HUES48 (cell line): Measurements from ENCODE around the gene PRKCQ.

ENCODE experiments used
- H3K27ac ChIP-seq: one replicate; pipeline ENCODE4 v1.7.0; 2013; ENCODE audit warnings: low read depth, low read length, inconsistent platforms
- H3K27me3 ChIP-seq: 2 replicates; pipeline ENCODE4 v1.6.1; 2013; ENCODE audit warnings: mild to moderate bottlenecking, low read length; ENCODE audit not compliant: control insufficient read depth, insufficient read depth
- H3K36me3 ChIP-seq: 2 replicates; pipeline ENCODE4 v1.6.1; 2013; ENCODE audit warnings: low read length; ENCODE audit not compliant: control insufficient read depth, insufficient read depth
- H3K4me1 ChIP-seq: 2 replicates; pipeline ENCODE4 v1.6.1; 2013; ENCODE audit warnings: mild to moderate bottlenecking, low read length; ENCODE audit not compliant: control insufficient read depth, insufficient read depth
- H3K4me3 ChIP-seq: 2 replicates; pipeline ENCODE4 v1.5.1; 2013; ENCODE audit warnings: mild to moderate bottlenecking, low read depth, low read length
- H3K9ac ChIP-seq: 2 replicates; pipeline ENCODE4 v1.6.1; 2013; ENCODE audit warnings: mild to moderate bottlenecking, low read depth, low read length, moderate library complexity
- H3K9me3 ChIP-seq: 2 replicates; pipeline ENCODE4 v1.6.1; 2013; ENCODE audit warnings: low read length; ENCODE audit not compliant: control insufficient read depth, insufficient read depth

The PRKCQ gene

GRCh38 chr10:6553937-6554336 is 26.1 kb downstream of the PRKCQ start:
- Histone ChIP-seq H3K36me3 (no peaks in the 10 kb centered on the region), H3K27me3 (no peaks in the 10 kb centered on the region), H3K9me3 (no peaks in the 10 kb centered on the region), H3K4me1 (no peaks in the 10 kb centered on the region), H3K4me3 (no peak overlapping the region), H3K27ac (no peak overlapping the region), H3K9ac (no peak overlapping the region)

GRCh38 chr10:6543431-6544005 is 36.6 kb downstream of the PRKCQ start:
- peaks cover 14% of the 10 kb centered on the region for H3K4me1 ChIP-seq
- H3K27ac ChIP-seq: no peak overlapping the region
- H3K4me3 ChIP-seq: no peak overlapping the region
- H3K27me3 ChIP-seq: no peaks in the 10 kb centered on the region
- no peak overlapping the region for H3K9ac ChIP-seq
- H3K36me3 ChIP-seq: no peaks in the 10 kb centered on the region
- H3K9me3 ChIP-seq: no peaks in the 10 kb centered on the region

DNA sequence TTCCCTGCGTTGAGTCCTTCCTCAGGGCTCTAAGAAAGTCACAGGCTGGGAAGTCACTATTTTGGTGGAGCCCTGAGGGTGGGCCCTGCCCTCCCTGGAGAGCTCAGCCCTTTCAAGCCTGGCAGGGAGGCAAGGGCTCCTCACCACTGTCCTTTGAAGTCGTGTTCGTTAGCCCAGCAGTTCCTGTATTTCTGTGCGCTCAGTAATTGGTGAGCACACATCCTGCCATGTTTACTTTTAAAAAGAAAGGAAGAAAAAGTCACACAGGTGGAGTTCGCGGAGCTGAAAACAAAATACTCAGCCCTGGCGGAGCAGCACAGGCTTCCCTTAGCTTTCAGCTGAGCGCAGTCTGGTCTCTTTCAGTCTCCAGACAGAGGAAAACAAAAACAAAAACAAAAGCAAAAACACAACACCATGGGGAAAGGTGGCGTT is 37.1 kb downstream of the PRKCQ start:
- Histone ChIP-seq H3K4me3 (no peak overlapping the region), H3K27ac (no peak overlapping the region), H3K36me3 (no peaks in the 10 kb centered on the region), H3K9ac (no peak overlapping the region), H3K4me1 (peaks cover 14% of the 10 kb centered on the region), H3K27me3 (no peaks in the 10 kb centered on the region), H3K9me3 (no peaks in the 10 kb centered on the region)

DNA sequence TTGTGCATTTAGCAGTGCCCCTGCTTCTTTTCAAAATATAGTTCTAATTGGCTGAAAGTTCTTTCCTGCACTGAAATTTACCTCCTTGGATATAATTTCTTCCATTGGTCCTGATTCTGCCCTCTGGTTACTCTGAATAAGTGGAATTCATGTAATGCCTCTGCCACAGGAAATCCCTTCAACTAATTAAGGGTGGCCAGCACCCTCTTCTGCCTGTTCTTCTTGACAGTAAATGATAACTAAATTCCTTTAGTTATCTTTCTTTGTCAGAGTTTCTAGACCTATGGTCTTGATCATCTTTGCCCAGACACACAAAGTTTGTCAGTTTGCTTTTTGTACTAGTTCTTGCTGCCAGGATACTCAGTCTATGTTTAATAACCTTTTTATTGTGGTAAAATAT is 40.2 kb downstream of the PRKCQ start:
- H3K9me3 ChIP-seq: no peaks in the 10 kb centered on the region
- peaks cover 14% of the 10 kb centered on the region for H3K4me1 ChIP-seq
- H3K27me3 ChIP-seq: no peaks in the 10 kb centered on the region
- H3K9ac ChIP-seq: no peak overlapping the region
- no peak overlapping the region for H3K4me3 ChIP-seq
- no peak overlapping the region for H3K27ac ChIP-seq
- no peaks in the 10 kb centered on the region for H3K36me3 ChIP-seq

DNA sequence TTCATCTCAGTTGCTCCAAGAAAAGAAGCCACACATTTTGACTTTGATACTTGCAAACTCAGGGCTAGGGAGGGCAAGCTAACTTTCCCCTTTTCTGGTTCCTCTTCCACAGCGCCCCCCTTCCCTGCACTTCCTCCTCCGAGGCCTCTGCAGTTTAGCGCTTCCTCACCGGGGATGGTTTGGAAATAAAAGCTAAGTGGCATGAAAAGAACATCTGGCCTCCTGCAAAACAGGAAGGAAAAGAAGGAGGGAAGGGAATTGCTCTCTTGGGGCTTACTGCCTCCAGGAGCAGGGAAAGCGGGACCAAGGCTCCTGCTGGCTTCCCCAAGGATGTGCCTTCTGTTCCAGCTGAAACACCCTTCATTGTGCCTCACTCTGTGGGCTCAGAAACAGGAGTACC is 42.3 kb downstream of the PRKCQ start:
- Histone ChIP-seq H3K4me1 (peaks cover under 1% of the 10 kb centered on the region; the same call in 1 of the 2 replicates), H3K4me3 (no peak overlapping the region), H3K9ac (no peak overlapping the region), H3K27ac (no peak overlapping the region), H3K9me3 (no peaks in the 10 kb centered on the region), H3K36me3 (no peaks in the 10 kb centered on the region), H3K27me3 (no peaks in the 10 kb centered on the region)

GRCh38 chr10:6536102-6536501 is 44.0 kb downstream of the PRKCQ start:
- H3K27ac ChIP-seq: no peak overlapping the region

GRCh38 chr10:6535156-6535764 is 44.8 kb downstream of the PRKCQ start:
- Histone ChIP-seq H3K27ac (no peak overlapping the region), H3K9me3 (no peaks in the 10 kb centered on the region), H3K27me3 (no peaks in the 10 kb centered on the region), H3K9ac (no peak overlapping the region), H3K36me3 (no peaks in the 10 kb centered on the region), H3K4me1 (no peaks in the 10 kb centered on the region), H3K4me3 (no peak overlapping the region)

More at GRCh38 chr10:6536102-6536501, 44.0 kb downstream of the PRKCQ start:
- no peaks in the 10 kb centered on the region for H3K9me3 ChIP-seq
- no peak overlapping the region for H3K9ac ChIP-seq
- no peaks in the 10 kb centered on the region for H3K4me1 ChIP-seq
- H3K27me3 ChIP-seq: no peaks in the 10 kb centered on the region
- no peaks in the 10 kb centered on the region for H3K36me3 ChIP-seq
- H3K4me3 ChIP-seq: no peak overlapping the region

- Histone ChIP-seq H3K9ac (no peak overlapping the region), H3K9me3 (no peaks in the 10 kb centered on the region), H3K27ac (no peak overlapping the region), H3K4me1 (no peaks in the 10 kb centered on the region), H3K27me3 (no peaks in the 10 kb centered on the region), H3K36me3 (no peaks in the 10 kb centered on the region), H3K4me3 (no peak overlapping the region)
These were observed 47.8 kb downstream of the PRKCQ start for GRCh38 chr10:6532321-6532720.

DNA sequence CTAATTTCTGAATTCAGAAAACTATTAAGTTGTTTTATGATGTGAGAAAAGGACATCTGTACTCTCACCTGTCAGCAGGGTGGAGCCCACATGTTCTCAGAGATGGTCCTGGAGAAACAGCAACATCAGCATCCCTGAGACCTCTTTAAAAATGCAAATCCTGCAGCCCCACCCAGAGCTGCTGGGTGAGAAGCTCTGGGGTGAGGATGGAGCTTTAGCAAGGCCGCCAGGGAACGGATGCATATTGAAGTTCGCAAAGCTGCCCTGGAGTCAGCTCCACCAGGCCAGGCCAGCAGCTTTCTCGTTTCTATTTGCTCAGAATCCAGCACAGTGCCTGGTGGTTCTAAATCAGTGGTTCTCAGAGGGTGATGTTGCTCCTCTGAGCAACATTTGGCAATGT is 49.1 kb downstream of the PRKCQ start:
- no peak overlapping the region for H3K9ac ChIP-seq
- H3K9me3 ChIP-seq: no peaks in the 10 kb centered on the region
- H3K27ac ChIP-seq: no peak overlapping the region
- H3K36me3 ChIP-seq: no peaks in the 10 kb centered on the region
- no peaks in the 10 kb centered on the region for H3K27me3 ChIP-seq
- no peak overlapping the region for H3K4me3 ChIP-seq
- H3K4me1 ChIP-seq: no peaks in the 10 kb centered on the region

GRCh38 chr10:6530211-6530840 is 49.8 kb downstream of the PRKCQ start:
- no peak overlapping the region for H3K9ac ChIP-seq
- H3K9me3 ChIP-seq: no peaks in the 10 kb centered on the region
- no peak overlapping the region for H3K27ac ChIP-seq
- H3K4me3 ChIP-seq: no peak overlapping the region
- H3K4me1 ChIP-seq: no peaks in the 10 kb centered on the region
- no peaks in the 10 kb centered on the region for H3K36me3 ChIP-seq
- no peaks in the 10 kb centered on the region for H3K27me3 ChIP-seq

GRCh38 chr10:6528198-6528950 is 51.7 kb downstream of the PRKCQ start:
- no peak overlapping the region for H3K9ac ChIP-seq
- no peaks in the 10 kb centered on the region for H3K4me1 ChIP-seq
- H3K4me3 ChIP-seq: no peak overlapping the region
- no peaks in the 10 kb centered on the region for H3K36me3 ChIP-seq
- H3K27ac ChIP-seq: no peak overlapping the region
- H3K27me3 ChIP-seq: no peaks in the 10 kb centered on the region
- no peaks in the 10 kb centered on the region for H3K9me3 ChIP-seq
